WERI-Rb-1 (cell line): Measurements from ENCODE around the gene TBRG4.
"Not testable (repeated sequence)": the region's sequence is repeated elsewhere in the genome, so short reads cannot be mapped to it uniquely, and the experiment has no call there.

Source experiments
- DNase-seq: peaks from one replicate; pipeline ENCODE4 v3.0.0-alpha.2; 2020
- H3K27ac ChIP-seq: fragments of 250-450 bp; sonication (Bioruptor Pico); 2 replicates; pipeline ENCODE4 v1.5.1; 2020; ENCODE audit warnings: mild to moderate bottlenecking, moderate library complexity
- H3K27me3 ChIP-seq: fragments of 250-450 bp; sonication (Bioruptor Pico); 2 replicates; pipeline ENCODE4 v1.5.1; 2021; ENCODE audit warnings: mild to moderate bottlenecking, low read depth, moderate library complexity; ENCODE audit not compliant: insufficient read depth, severe bottlenecking
- H3K36me3 ChIP-seq: fragments of 250-450 bp; sonication (Bioruptor Pico); 2 replicates; pipeline ENCODE4 v1.5.1; 2020; ENCODE audit warnings: mild to moderate bottlenecking, moderate library complexity
- H3K4me3 ChIP-seq: 2 replicates; pipeline ENCODE4 v1.5.1; 2011; ENCODE audit warnings: low read depth, mild to moderate bottlenecking, control low read depth, low read length
- H3K9me3 ChIP-seq: fragments of 250-450 bp; sonication (Bioruptor Pico); 2 replicates; pipeline ENCODE4 v1.5.1; 2021; ENCODE audit warnings: mild to moderate bottlenecking, moderate library complexity; ENCODE audit not compliant: severe bottlenecking
- TF ChIP-seq, protein P1 (sequence below): IDR thresholded peaks from 2 replicates; pipeline ENCODE4 v1.5.1; 2011; ENCODE audit warnings: low read depth, mild to moderate bottlenecking, control low read depth, inconsistent platforms, low read length

Gene TBRG4

DNA sequence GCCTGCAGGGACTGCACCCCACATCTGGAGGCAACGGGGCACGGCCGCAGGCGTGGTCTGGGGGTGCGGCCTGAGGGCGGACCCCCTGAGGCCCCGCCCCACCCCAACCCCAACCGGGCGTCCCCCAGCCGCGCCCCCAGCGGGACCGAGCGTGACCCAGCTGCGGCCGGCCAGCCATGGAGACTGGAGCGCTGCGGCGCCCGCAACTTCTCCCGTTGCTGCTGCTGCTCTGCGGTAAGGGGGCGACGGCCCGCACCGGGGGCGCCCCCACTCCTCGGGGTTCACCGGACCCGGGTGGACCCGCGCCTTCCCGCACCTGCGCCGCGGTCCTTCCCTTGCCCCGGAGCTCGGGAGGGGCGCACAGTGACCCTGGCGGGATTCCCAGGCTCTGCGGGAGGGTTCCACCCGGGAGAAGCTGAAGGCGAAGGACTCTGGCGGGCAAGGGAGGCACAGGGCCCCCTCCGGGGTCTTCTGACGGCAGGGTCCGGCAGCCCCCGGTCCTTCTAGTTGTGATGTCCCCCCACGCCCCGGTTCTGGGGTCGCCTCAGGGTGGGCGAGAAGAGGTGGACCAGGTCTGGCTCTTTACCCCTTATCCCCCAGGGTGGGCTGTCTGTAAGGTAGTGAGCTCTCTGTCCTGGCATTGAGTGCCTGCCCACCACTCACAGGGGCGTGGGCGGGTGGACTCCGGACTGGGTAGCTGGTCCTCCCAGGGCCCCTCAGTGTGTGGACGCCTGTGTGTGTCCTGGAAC, 46.3 kb upstream of the TBRG4 start, which contains the start of gene RAMP3:
RAMP3 (plus strand) TSS at position 139 of the 749 bp plus-strand sequence; CDS start at position 177, 38 bp downstream.
- Histone ChIP-seq H3K27me3 (no peaks in the 10 kb centered on the region), H3K4me3 (no peak within 1 kb of the TSS), H3K9me3 (no peaks in the 10 kb centered on the region), H3K27ac (no peak within 1 kb of the TSS), H3K36me3 (no peaks in the 10 kb centered on the region)
- TF ChIP-seq, protein P1, sequence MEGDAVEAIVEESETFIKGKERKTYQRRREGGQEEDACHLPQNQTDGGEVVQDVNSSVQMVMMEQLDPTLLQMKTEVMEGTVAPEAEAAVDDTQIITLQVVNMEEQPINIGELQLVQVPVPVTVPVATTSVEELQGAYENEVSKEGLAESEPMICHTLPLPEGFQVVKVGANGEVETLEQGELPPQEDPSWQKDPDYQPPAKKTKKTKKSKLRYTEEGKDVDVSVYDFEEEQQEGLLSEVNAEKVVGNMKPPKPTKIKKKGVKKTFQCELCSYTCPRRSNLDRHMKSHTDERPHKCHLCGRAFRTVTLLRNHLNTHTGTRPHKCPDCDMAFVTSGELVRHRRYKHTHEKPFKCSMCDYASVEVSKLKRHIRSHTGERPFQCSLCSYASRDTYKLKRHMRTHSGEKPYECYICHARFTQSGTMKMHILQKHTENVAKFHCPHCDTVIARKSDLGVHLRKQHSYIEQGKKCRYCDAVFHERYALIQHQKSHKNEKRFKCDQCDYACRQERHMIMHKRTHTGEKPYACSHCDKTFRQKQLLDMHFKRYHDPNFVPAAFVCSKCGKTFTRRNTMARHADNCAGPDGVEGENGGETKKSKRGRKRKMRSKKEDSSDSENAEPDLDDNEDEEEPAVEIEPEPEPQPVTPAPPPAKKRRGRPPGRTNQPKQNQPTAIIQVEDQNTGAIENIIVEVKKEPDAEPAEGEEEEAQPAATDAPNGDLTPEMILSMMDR, result no peak
- no peak for DNase-seq

DNA sequence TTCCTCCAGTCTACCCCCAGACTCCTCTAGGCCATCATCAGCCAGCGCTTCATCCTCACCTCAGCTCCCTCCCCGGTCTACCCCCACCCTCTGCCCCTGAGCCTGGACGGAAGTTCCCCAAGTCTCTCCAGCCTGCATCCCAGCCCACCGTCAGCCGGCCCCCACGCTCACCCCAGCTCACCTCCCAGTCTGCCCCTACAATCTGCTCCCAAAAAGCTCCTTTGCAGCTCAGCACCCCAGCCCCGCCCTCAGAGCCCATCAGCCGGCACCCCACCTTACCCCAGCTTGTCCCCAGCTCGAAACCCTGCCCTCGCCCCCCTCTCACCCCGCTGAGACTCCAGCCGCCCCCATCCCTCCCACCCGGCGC, 45.8 kb upstream of the TBRG4 start:
- no peak for DNase-seq
- no peaks in the 10 kb centered on the region for H3K27me3 ChIP-seq
- H3K27ac ChIP-seq, result no peak overlapping the region
- no peaks in the 10 kb centered on the region for H3K9me3 ChIP-seq
- H3K4me3 ChIP-seq, result no peak overlapping the region
- TF ChIP-seq, protein P1, result no peak
- H3K36me3 ChIP-seq, result no peaks in the 10 kb centered on the region

DNA sequence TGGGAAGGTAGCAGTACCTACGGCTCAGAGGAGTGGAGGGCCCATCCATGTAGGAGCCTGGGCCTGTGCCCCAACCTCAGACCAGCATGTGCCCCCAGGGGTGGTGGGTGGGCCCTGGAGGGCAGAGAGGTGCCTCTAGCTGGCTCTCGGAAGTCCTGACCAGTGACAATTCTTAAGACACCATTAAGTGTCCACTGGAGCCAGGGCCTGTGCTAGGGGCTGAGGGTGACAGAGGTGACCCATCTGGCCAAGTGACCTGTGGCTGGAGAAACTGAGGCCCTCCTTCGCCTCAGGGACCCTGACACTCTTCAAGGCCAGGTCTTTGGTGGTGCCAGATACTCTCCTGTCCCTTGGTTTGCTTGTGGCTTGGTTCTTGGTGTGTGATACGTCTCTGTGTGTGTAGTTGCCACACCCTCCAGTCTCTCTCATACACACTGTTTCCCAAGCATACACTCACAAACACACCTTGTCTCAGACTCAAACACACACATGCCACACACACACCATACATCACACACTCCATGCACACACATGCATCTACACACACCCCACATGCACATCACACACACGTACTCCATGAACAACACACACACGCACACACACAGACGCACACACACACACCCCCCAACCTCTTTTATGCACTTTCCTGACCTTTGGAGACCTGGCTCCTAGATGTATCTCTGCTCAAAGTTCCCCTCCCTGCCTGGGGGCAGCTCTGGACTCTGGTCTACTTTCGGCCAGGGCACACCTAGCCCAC, 45.2 kb upstream of the TBRG4 start:
- TF ChIP-seq, protein P1, result no peak
- no peaks in the 10 kb centered on the region for H3K27me3 ChIP-seq
- no peak overlapping the region for H3K27ac ChIP-seq
- no peaks in the 10 kb centered on the region for H3K9me3 ChIP-seq
- no peaks in the 10 kb centered on the region for H3K36me3 ChIP-seq
- no peak overlapping the region for H3K4me3 ChIP-seq
- DNase-seq, result no peak

DNA sequence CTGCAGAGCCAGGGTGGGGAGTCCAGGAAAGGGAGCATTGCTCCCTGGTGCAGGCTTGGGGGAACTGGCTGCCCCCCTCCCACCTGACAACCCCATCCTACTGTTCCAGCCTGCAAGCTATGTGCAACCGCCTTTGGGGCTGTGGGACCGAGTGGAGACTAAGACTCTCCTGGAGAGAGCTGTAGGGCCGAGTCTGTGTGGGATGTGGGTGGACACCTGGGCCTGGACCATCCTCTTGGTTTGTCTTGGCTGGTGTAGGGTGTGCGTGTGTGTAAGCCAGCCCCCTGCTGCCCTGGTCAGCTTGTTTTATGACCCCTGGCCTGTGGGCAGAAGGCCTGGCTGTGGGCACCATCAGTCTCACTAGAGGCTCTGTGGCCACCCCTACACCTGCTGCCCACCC, 44.4 kb upstream of the TBRG4 start:
- TF ChIP-seq, protein P1, result no peak
- no peak for DNase-seq
- Histone ChIP-seq H3K27me3 (no peaks in the 10 kb centered on the region), H3K36me3 (no peaks in the 10 kb centered on the region), H3K4me3 (no peak overlapping the region), H3K9me3 (no peaks in the 10 kb centered on the region), H3K27ac (no peak overlapping the region)

DNA sequence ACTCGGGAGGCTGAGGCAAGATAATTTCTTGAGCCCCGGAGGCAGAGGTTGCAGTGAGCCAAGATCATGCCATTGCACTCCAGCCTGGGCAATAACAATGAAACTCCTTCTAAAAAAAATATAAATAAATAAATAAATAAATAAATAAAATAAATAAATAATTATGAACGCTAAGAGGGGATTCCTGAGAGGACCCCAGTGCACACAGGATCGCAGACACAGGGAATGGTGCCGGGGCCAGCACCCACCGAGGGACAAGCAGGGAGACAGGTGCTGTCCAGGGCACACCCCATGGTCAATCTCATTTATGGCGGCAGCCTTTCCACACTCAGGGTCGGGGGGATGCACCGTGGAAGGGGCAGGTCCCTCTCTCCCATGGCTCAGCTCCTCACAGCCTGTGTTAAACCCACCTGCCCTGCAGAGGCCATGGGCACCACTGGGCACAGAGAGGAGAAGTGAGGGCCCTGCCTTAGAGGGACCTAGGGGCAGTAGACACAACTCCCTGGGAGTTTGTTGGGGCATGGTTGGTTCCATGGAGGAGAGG, 43.9 kb upstream of the TBRG4 start:
- Histone ChIP-seq H3K27me3 (no peaks in the 10 kb centered on the region), H3K36me3 (no peaks in the 10 kb centered on the region), H3K4me3 (no peak overlapping the region), H3K27ac (no peak overlapping the region), H3K9me3 (no peaks in the 10 kb centered on the region)
- DNase-seq, result no peak
- TF ChIP-seq, protein P1, result no peak

DNA sequence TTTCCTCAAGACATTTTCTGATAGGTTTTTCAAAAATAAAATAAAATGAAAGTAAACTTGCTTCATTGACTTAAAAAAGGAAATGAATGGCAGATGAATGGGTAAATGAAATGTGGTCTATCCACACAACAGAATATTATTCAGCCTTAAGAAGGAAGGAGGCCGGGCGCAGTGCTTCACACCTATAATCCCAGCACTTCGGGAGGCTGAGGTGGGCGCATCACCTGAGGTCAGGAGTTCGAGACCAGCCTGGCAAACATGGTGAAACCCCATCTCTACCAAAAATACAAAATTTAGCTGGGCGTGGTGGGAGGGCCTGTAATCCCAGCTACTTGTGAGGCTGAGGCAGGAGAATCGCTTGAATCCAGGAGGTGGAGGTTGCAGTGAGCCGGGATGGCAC, 42.4 kb upstream of the TBRG4 start:
- not testable (repeated sequence) for H3K27me3 ChIP-seq, H3K9me3 ChIP-seq, H3K36me3 ChIP-seq, H3K4me3 ChIP-seq, H3K27ac ChIP-seq, DNase-seq
